Liver (tissue), 1 donor: ENCODE data around the gene OR10H3.

ENCODE experiments used
- SP1 ChIP-seq: IDR thresholded peaks from 2 replicates; pipeline ENCODE4 v1.6.1; 2018; ENCODE audit warnings: antibody characterized with exemption, mild to moderate bottlenecking
- TAF1 ChIP-seq: conservative IDR thresholded peaks from 2 replicates; pipeline ENCODE4 v1.6.1; 2016; ENCODE audit warnings: antibody characterized with exemption, mild to moderate bottlenecking
- donor health status: healthy.

DNA sequence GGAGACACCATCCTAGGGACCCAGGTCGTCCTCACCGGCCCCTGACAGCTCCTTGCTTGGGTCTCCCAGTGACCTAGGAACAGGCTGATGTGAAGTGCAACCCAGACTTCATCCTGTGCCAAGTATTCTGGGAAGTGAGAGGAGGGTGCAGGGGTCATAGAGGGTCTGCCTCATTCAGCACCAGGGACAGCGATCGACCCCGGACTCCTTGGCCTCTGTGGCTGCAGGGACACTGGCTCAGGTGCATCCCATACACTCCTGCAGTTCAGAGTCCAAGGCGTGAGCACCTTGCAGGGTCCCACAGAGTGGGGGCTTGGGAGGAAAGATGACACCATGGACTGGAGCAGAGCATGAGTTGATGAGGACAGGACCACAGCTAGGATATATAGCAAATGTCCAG lies 20.0 kb upstream of the OR10H3 start:
- TF ChIP-seq SP1 (no peak), TAF1 (no peak)
